Bronchial epithelial cell (primary cell): ENCODE measurements around the gene CCDC71L. TPM values are rescaled to one million over a fixed set of nuclear protein-coding genes. Genes with fewer than 3 reads are reported as not detected.

Experiments
- DNase-seq: peaks from one replicate; pipeline ENCODE4 v3.0.0-alpha.2; 2010; ENCODE audit warnings: low read depth
- FAIRE-seq: peaks from 2 replicates; lab custom pipeline; 2011; peaks lifted over from hg19 to GRCh38; lab: Jason Lieb, UNC
- H3K27me3 ChIP-seq: 2 replicates; pipeline ENCODE4 v1.5.1; 2011; ENCODE audit warnings: low read length; ENCODE audit not compliant: control insufficient read depth, insufficient read depth
- H3K36me3 ChIP-seq: 2 replicates; pipeline ENCODE4 v1.5.1; 2011; ENCODE audit warnings: low read length; ENCODE audit not compliant: control insufficient read depth, insufficient read depth
- H3K4me3 ChIP-seq: 2 replicates; pipeline ENCODE4 v1.5.1; 2011; ENCODE audit warnings: mild to moderate bottlenecking, low read depth, low read length, control low read depth
- CTCF ChIP-seq: IDR thresholded peaks from 2 replicates; pipeline ENCODE4 v1.5.1; 2011; ENCODE audit warnings: mild to moderate bottlenecking, moderate library complexity, low read length, control low read depth, inconsistent platforms; ENCODE audit not compliant: insufficient read depth, severe bottlenecking
- total RNA-seq: library from RNA; depleted of rRNA; stranded (reverse); fragments of >200 nt; gene quantifications from 2 replicates; pipeline ENCODE4 v1.2.1, GENCODE V29; 2014

The CCDC71L gene
- total RNA-seq, 1 donor from 2014 or later, result 6.6 TPM

- H3K27me3 ChIP-seq, result no peaks in the 10 kb centered on the region
- H3K36me3 ChIP-seq, result no peaks in the 10 kb centered on the region
- FAIRE-seq (no peak), DNase-seq (no peak)
- no peak for TF ChIP-seq CTCF
- peak overlapping the region; percentile 73 for H3K4me3 ChIP-seq
These were observed 1.6 kb downstream of the CCDC71L start for GRCh38 chr7:106659166-106659962.

GRCh38 chr7:106658316-106659165 lies 2.4 kb downstream of the CCDC71L start:
- FAIRE-seq (no peak), DNase-seq (no peak)
- TF ChIP-seq CTCF, result no peak
- Histone ChIP-seq H3K36me3 (no peaks in the 10 kb centered on the region), H3K27me3 (peaks cover 2% of the 10 kb centered on the region), H3K4me3 (peak overlapping the region; percentile 73)

DNA sequence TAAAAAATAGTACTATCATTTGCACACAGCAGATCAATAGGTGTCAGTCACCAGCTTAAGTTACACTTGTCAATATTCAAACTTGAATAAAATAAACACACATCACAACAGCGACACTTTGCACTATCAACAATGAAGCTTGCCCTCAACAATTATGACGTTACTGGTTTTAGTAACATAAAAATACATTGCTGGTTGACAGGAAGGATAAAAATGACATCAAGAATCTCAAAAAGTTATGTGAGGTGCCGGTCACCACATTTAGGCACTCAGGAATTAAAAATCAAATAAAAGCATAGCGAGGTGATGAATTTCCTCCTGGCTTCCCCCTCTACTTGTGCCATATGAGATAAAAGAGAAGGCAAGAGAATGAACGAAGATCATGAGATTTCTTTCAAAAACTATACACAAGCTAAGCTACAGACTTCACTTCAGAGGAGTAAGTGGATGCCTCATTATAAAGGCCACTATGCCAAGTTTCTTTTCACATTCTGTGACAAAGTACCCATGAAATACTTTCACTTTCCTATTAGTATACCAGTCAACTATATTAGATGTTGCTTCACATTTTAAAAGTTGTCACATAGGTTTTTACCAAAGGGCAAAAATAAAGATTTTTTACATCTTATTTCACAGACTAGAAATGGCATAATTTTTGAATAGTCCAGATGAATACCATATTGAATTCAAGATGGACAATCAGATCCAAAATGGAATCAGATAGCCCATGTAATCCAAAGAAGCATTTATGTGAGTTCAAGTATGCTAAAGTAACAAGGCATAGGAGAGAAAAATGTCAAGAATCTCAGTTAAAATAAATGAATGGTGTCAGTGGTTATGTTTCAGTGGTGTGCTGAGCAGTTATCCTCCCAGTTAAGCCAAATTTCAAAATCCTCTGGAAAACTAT lies 3.6 kb downstream of the CCDC71L start:
- Histone ChIP-seq H3K27me3 (peaks cover 2% of the 10 kb centered on the region), H3K4me3 (no peak overlapping the region), H3K36me3 (no peaks in the 10 kb centered on the region)
- FAIRE-seq, result no peak
- no peak for DNase-seq
- TF ChIP-seq CTCF, result no peak

DNA sequence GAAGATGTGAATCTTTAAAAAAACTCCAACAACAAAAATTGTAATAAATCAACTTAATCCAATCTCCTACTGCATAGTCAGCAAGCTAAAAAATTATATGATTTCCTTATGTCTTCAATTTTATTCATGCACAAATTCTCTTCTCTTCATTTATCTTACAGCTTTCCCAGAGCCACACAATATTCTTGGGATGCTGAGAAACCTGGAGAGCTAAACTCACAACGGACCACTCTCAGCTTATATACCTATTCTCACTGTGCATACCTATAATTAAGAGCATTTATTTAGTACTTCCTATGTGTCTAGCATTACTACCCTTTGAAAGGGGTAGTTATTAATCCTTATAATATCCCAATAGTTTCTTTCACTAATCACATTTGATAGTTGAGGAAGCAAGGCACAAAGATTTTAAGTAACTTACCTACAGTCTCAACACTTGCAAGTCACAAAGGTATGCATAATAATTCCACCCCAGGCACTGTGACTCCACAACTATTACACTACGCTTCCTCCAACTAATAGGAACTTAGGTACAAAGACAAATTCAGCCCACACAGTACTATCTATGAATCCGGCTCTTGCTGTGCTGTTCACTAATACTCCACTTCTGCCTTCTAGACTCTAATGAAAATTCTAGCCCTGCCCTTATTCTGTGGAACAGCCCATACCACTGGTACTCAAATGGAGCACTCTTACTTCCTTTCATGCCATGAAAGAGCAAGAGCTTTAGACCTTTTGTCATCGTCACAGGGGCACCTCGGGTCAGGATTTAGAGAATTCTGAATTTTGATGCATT lies 5.1 kb downstream of the CCDC71L start:
- DNase-seq (peak; percentile 33), FAIRE-seq (no peak)
- H3K36me3 ChIP-seq, result no peaks in the 10 kb centered on the region
- no peak for TF ChIP-seq CTCF
- H3K27me3 ChIP-seq, result peaks cover 2% of the 10 kb centered on the region
- H3K4me3 ChIP-seq, result no peak overlapping the region

GRCh38 chr7:106653488-106653887 lies 7.5 kb downstream of the CCDC71L start:
- DNase-seq (no peak), FAIRE-seq (no peak)
- no peak overlapping the region for H3K4me3 ChIP-seq
- TF ChIP-seq CTCF, result no peak
- H3K36me3 ChIP-seq, result no peaks in the 10 kb centered on the region
- peaks cover 3% of the 10 kb centered on the region for H3K27me3 ChIP-seq
